Mesodermal cell (in vitro differentiated cells): ENCODE data around the gene C1orf21.

Experiments used
- H3K27ac ChIP-seq: 2 replicates; pipeline ENCODE4 v1.7.0; 2013; ENCODE audit warnings: mild to moderate bottlenecking, low read depth, low read length, moderate library complexity; ENCODE audit not compliant: severe bottlenecking
- H3K36me3 ChIP-seq: 2 replicates; pipeline ENCODE4 v1.7.1; 2013; ENCODE audit warnings: mild to moderate bottlenecking, low read length, moderate library complexity; ENCODE audit not compliant: control insufficient read depth, insufficient read depth
- H3K4me1 ChIP-seq: one replicate; pipeline ENCODE4 v1.7.1; 2013; ENCODE audit warnings: mild to moderate bottlenecking, low read length; ENCODE audit not compliant: insufficient read depth, control insufficient read depth, poor library complexity, severe bottlenecking
- H3K4me3 ChIP-seq: 2 replicates; pipeline ENCODE4 v1.7.0; 2013; ENCODE audit warnings: low read length, control low read depth, mild to moderate bottlenecking; ENCODE audit not compliant: insufficient read depth, poor library complexity, severe bottlenecking; ENCODE audit errors: extremely low read depth
- H3K9me3 ChIP-seq: 2 replicates; pipeline ENCODE4 v1.7.1; 2013; ENCODE audit warnings: mild to moderate bottlenecking, low read length, moderate library complexity; ENCODE audit not compliant: control insufficient read depth
- WGBS, 2 experiments: methylation state at CpG; one replicate each; pipeline ENCODE4 v1.1.5; 2013; ENCODE audit warnings: missing lambda C conversion rate in 2 of 2; ENCODE audit not compliant: insufficient coverage in 2 of 2; 5-methylcytosine and 5-hydroxymethylcytosine counted together

Gene C1orf21

DNA sequence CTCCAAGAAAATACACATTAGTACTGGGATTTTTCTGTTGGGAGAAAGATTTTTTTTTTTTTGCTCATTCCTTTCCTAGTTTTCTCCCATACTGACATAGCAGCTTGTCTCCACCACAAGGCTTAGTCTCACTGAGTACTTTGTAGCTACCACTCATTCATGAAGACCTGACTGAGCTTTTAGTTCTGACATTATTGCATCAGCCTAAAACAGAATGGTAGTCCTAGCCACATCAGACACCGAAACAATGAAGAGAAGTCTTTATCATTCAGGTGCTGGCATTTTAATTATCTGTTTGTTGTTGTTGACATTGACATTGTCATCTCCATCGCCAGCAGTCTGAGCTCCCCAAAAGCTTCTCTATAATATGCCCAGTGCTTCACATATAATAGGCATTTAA, 21.1 kb upstream of the C1orf21 start:
- H3K36me3 ChIP-seq = no peaks in the 10 kb centered on the region
- H3K4me1 ChIP-seq = no peaks in the 10 kb centered on the region
- no peaks in the 10 kb centered on the region for H3K9me3 ChIP-seq
- WGBS, 2 experiments = 100% methylated on average over 1 of the region's 2 CpGs; no CpG with 5 or more reads in 1 of the 2 experiments
- H3K27ac ChIP-seq = no peak overlapping the region
- no peak overlapping the region for H3K4me3 ChIP-seq

DNA sequence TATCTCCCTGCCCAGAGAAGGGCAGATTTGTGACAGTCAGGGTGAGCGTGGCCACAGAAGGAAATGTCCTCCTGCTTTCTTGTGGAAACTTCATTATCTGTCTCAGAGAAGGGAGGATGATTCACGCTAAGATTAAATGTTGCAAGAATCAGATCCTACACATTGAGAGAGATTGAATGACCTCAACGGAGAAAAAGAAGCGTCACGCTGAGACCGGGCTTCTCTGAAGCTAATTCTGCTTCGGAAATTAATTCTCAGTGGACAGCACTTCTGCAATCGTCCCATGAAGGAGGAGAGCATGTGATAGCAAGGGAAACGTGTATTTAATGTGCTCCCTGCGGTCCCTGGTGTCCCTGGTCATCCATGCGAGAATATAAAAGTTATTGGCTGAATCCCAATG, 19.8 kb upstream of the C1orf21 start:
- no peaks in the 10 kb centered on the region for H3K9me3 ChIP-seq
- no peak overlapping the region for H3K27ac ChIP-seq
- no peaks in the 10 kb centered on the region for H3K4me1 ChIP-seq
- no peak overlapping the region for H3K4me3 ChIP-seq
- no peaks in the 10 kb centered on the region for H3K36me3 ChIP-seq
- 83 to 98% methylated on average over 7 to 9 of the region's 11 CpGs for WGBS, 2 experiments

DNA sequence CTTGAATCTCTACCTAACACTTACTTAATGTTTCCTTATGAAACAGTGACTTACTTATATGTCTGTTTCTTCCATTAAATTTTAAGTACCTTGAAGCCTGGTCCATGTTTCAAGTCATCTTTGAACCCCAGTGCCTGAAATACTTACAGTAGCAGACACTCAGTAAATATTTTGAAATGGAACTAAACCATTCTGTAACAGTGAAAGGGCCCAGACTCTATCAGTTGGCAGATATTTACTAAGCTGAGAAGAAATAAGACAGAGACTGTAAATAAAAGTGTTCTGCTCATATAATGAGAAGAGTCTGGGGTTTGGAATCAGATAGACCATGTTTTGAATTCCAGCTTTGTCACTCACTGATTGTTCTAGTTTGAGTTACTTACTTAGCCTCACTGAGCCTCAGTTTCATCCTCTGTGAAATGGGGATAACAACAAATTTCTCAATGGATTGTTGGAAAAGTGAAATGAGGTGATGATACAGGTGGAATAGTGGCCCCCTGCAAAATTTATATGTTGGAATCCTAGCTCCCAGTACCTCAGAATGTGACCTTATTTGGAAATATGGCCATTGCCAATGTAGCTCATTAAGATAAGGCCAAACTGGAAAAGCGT, 19.3 kb upstream of the C1orf21 start:
- Histone ChIP-seq H3K4me1 (no peaks in the 10 kb centered on the region), H3K27ac (no peak overlapping the region), H3K36me3 (no peaks in the 10 kb centered on the region), H3K4me3 (no peak overlapping the region), H3K9me3 (no peaks in the 10 kb centered on the region)
- WGBS, 2 experiments = 100% methylated on average over 1 of the region's 1 CpG; no CpG with 5 or more reads in 1 of the 2 experiments

DNA sequence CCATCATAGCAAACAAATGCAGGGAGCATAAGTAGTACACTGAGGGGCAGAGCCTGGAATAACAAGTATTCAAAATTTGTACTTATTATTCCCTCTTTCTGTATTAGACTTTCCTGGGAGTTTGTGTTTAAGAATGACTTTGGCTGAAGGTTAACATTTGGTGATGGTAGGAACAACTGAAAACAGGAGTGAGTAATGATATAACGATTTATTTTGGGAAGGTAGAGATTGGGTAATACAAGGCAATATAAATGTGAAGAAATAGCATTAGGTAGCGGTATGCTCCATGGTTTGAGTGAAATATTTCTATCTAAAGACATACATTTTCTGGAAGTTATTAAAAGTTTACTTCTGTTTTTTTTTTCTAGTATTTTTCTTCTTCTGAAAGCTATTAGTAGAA, 18.5 kb upstream of the C1orf21 start:
- Histone ChIP-seq H3K27ac (no peak overlapping the region), H3K9me3 (no peaks in the 10 kb centered on the region), H3K36me3 (no peaks in the 10 kb centered on the region), H3K4me1 (no peaks in the 10 kb centered on the region), H3K4me3 (no peak overlapping the region)
- 56 to 100% methylated on average over 1 of the region's 2 CpGs for WGBS, 2 experiments

DNA sequence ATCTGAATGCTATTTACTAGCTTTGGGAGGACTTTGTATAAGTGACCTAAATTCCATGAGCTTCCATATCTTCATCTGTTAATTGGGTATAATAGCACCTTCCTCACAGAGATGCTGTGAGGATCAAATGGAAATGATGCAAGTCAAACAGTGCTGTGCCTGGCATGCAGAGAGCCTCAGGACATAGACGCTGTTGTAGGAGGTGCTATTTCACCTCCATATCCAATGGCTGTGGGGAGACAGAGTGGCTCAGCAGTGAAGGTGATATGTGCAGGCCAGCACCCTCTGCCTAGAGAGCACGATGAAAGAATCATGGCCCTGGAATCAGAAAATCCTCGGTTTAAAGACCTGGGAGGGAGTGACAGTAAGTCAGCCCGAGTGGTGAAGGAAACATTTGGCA, 16.0 kb upstream of the C1orf21 start:
- Histone ChIP-seq H3K4me1 (no peaks in the 10 kb centered on the region), H3K9me3 (no peaks in the 10 kb centered on the region), H3K27ac (no peak overlapping the region), H3K4me3 (no peak overlapping the region), H3K36me3 (no peaks in the 10 kb centered on the region)
- WGBS, 2 experiments = 79 to 92% methylated on average over 3 to 4 of the region's 4 CpGs

DNA sequence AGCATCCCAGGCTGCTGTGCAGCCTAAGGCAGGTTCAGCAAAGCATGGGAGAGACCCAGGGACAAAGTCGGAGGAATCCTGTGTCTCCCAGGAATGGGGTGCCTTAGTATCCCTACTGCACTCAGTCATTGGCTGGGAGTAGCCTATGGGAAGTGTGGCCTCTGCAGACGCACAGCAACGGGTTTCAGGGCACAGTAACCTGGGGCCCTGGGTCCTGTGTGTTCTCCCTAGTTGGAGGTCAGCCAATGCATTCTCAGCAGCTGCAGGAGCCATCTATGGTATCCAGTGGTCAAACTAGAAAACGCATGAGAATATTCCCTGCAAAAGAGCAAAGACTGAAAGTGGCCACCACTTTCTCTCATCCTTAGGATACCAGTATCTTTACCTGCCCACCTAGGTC, 13.7 kb upstream of the C1orf21 start:
- Histone ChIP-seq H3K36me3 (no peaks in the 10 kb centered on the region), H3K9me3 (no peaks in the 10 kb centered on the region), H3K27ac (no peak overlapping the region), H3K4me1 (no peaks in the 10 kb centered on the region), H3K4me3 (no peak overlapping the region)
- 83 to 86% methylated on average over 2 to 4 of the region's 4 CpGs for WGBS, 2 experiments

DNA sequence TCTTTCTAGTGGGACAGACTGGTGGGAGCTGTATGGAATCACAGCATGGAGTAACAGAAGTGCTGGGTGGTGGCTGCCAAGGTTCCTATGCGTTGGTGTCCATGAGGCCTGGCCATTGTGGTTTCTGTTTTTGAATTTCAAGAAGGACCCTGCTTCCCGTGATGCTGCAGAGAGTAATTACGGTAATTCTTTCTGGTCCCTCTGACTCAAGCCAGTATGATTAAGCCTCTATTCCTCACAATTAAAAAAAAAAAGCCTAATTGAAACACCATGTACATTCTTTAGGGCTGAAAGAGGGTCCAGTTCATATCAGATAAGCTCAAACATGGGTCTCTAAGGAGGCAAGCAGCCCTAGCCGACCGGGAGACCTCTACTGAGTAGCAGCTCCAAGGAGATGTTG, 10.5 kb upstream of the C1orf21 start:
- no peak overlapping the region for H3K27ac ChIP-seq
- no peaks in the 10 kb centered on the region for H3K4me1 ChIP-seq
- 89% methylated on average over 3 to 4 of the region's 5 CpGs for WGBS, 2 experiments
- H3K9me3 ChIP-seq = no peaks in the 10 kb centered on the region
- H3K4me3 ChIP-seq = no peak overlapping the region
- no peaks in the 10 kb centered on the region for H3K36me3 ChIP-seq

DNA sequence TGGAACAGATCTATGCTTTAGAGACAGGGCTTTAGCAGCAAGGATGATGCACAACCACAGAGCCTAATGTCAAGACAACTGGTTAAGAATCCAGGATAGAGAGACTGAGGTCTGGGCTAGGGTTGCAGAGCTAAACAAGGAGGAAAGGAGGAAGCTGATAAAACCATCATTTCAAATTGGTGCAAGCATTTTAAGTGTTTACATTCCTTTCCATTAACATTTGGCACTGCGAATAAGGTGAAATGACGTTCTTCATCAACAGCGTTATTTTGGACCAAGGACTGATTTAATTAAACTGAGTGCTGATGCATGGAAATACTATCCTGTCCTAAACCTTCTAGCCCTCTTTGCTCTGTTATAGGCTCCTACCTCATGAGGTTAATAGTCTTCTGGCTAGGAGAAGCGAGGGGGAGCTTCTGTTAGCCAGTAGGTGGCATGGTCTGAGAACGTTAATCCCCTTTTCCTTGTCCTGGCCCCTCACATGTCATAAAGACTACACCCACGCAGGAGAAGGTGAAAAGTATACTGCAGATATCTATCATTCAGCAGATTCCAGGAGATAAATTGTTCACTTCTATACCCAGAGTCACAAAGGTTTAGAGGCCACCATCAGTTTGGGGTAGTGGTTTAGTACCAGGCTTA, 7.6 kb upstream of the C1orf21 start:
- no peak overlapping the region for H3K4me3 ChIP-seq
- no peak overlapping the region for H3K27ac ChIP-seq
- WGBS, 2 experiments = 83% methylated on average over 1 of the region's 6 CpGs; no CpG with 5 or more reads in 1 of the 2 experiments
- no peaks in the 10 kb centered on the region for H3K9me3 ChIP-seq
- H3K36me3 ChIP-seq = no peaks in the 10 kb centered on the region
- H3K4me1 ChIP-seq = no peaks in the 10 kb centered on the region

DNA sequence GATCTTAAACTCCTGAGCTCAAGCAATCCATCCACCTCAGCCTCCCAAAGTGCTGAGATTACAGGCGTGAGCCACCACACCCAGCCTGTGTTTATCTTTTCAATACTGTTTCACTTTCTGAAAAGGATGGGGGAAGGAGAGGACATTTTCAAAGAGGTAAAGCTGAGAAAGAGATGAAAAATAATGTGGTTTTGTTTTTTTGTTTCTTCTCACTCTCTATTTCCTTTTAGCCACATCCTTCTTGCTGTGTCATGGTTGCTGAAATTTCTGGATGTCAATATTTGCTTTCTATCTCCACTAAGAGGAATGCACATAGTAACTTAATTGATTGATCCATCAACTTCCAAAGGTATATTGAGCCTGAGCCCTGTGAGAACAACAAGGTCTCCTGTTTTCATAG, 6.4 kb upstream of the C1orf21 start:
- H3K36me3 ChIP-seq = no peaks in the 10 kb centered on the region
- no peak overlapping the region for H3K27ac ChIP-seq
- H3K4me1 ChIP-seq = no peaks in the 10 kb centered on the region
- H3K4me3 ChIP-seq = no peak overlapping the region
- H3K9me3 ChIP-seq = no peaks in the 10 kb centered on the region
- no CpG with 5 or more reads among the region's 1 CpG for WGBS, 2 experiments

DNA sequence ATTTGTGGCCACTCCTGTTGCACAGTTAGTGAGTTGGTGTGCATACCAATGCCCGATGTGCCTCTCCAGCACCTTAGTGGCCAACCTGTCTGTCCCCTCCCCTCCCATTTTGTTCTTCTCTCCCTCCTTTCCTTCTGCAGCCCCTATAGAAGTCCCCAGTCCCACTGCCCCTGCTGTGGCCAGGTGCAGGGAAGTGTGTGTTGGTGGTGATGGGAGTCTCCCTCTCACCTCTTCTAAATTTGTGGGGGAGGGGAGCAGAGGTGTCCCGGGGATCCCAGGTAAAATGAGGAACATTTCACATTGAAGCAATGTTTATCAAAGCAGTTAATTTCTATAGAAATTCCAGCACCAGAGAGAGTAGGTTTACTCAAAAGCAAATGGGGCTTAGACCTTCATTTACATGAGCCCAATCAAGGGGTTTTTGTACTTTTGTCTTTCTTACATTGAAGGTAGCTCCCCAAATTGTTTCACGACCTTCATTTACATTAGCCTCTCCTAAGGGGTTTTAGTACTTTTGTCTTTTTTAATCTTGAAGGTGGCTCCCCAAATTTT, 3.0 kb upstream of the C1orf21 start:
- Histone ChIP-seq H3K36me3 (no peaks in the 10 kb centered on the region), H3K4me1 (peaks cover 4% of the 10 kb centered on the region), H3K27ac (no peak overlapping the region), H3K9me3 (no peaks in the 10 kb centered on the region), H3K4me3 (no peak overlapping the region)
- 80 to 86% methylated on average over 1 to 2 of the region's 3 CpGs for WGBS, 2 experiments

DNA sequence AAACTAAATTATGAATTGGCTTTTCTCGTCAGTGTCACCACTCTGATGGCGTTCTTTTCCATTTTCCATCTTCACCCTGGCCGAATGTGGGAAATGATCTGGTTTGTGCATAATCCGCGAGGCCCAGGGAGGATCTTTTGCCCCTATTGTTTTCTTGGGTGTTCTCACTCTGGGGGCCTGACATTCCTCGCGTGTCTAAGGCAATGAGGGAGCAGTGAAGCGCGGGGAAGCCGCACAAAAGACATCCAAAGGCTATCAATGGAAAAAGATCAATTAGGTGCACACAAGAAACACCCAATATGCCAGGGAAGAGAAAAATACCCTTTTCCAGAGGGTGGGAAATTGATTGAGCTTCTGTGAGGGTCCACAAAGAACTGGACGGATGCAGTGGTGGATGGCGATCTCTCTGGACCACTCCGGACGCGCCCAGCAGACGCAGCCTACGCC, 941 bp upstream of the C1orf21 start:
- Histone ChIP-seq H3K36me3 (no peaks in the 10 kb centered on the region), H3K27ac (peak overlapping the region; percentile 64), H3K4me3 (peak overlapping the region; percentile 91), H3K9me3 (no peaks in the 10 kb centered on the region), H3K4me1 (peaks cover 5% of the 10 kb centered on the region)
- WGBS, 2 experiments = 5 to 15% methylated on average over 10 to 12 of the region's 17 CpGs
